ENCODE data around the gene ZMIZ1.

ZMIZ1 gene

DNA sequence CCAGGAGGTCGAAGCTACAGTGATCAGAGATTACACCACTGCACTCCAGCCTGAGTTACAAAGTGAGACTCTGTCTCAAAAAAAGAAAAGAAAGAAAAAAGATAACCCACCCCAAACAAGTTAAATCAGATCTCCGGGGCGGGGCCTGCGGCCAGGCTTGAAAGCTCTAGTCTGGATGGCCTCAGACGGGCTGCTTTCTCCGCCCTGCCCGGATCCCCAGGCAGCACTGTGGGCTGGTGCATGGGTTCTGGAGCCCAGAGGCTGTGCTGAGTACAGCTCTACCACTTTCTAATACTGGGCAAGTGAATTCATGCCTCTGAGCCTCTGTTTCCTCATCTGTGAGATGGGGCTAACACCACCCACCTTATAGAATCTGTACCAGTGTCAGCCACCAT is 83.7 kb downstream of the ZMIZ1 start:
- Histone ChIP-seq H3K4me2 (no peak overlapping the region), H4K20me1 (ENCODE audit: insufficient read depth) (no peaks in the 10 kb centered on the region), H3K27ac (no peak overlapping the region), H3K36me3 (ENCODE audit: insufficient read depth) (no peaks in the 10 kb centered on the region), H3K27me3 (ENCODE audit: insufficient read depth, low read depth) (no peaks in the 10 kb centered on the region), H2AFZ (ENCODE audit: low read depth) (no peak overlapping the region), H3K4me1 (ENCODE audit: low read depth, poor library complexity, severe bottlenecking) (no peaks in the 10 kb centered on the region), H3K79me2 (ENCODE audit: insufficient read depth, low read depth) (no peaks in the 10 kb centered on the region), H3K9ac (no peak overlapping the region), H3K4me3 (IDR thresholded peaks at IDR 0.05; ENCODE audit: insufficient read depth, low read depth, low read length) (no peak overlapping the region)
- no peak for TF ChIP-seq CTCF (conservative IDR thresholded peaks at IDR 0.05; ENCODE audit: low read depth, low read length)

- Histone ChIP-seq H2AFZ (ENCODE audit: low read depth) (no peak overlapping the region), H3K36me3 (ENCODE audit: insufficient read depth) (no peaks in the 10 kb centered on the region), H3K27me3 (ENCODE audit: insufficient read depth, low read depth) (no peaks in the 10 kb centered on the region; the same call in 1 of the 2 replicates), H3K4me1 (ENCODE audit: low read depth, poor library complexity, severe bottlenecking) (no peaks in the 10 kb centered on the region), H4K20me1 (ENCODE audit: insufficient read depth) (no peaks in the 10 kb centered on the region), H3K9ac (no peak overlapping the region), H3K79me2 (ENCODE audit: insufficient read depth, low read depth) (no peaks in the 10 kb centered on the region), H3K27ac (no peak overlapping the region), H3K4me2 (no peak overlapping the region), H3K4me3 (IDR thresholded peaks at IDR 0.05; ENCODE audit: insufficient read depth, low read depth, low read length) (no peak overlapping the region)
- no peak for TF ChIP-seq CTCF (conservative IDR thresholded peaks at IDR 0.05; ENCODE audit: low read depth, low read length)
These were observed 85.0 kb downstream of the ZMIZ1 start for GRCh38 chr10:79153745-79154144.

- Histone ChIP-seq H3K36me3 (ENCODE audit: insufficient read depth) (no peaks in the 10 kb centered on the region), H3K27me3 (ENCODE audit: insufficient read depth, low read depth) (no peaks in the 10 kb centered on the region; the same call in 1 of the 2 replicates), H3K4me1 (ENCODE audit: low read depth, poor library complexity, severe bottlenecking) (no peaks in the 10 kb centered on the region), H4K20me1 (ENCODE audit: insufficient read depth) (no peaks in the 10 kb centered on the region), H2AFZ (ENCODE audit: low read depth) (no peak overlapping the region), H3K4me2 (no peak overlapping the region), H3K27ac (no peak overlapping the region), H3K4me3 (IDR thresholded peaks at IDR 0.05; ENCODE audit: insufficient read depth, low read depth, low read length) (no peak overlapping the region), H3K9ac (no peak overlapping the region), H3K79me2 (ENCODE audit: insufficient read depth, low read depth) (no peaks in the 10 kb centered on the region)
- TF ChIP-seq CTCF (conservative IDR thresholded peaks at IDR 0.05; ENCODE audit: low read depth, low read length), result no peak
These were observed 86.7 kb downstream of the ZMIZ1 start for GRCh38 chr10:79155301-79156081.

GRCh38 chr10:79156334-79157274 is 87.8 kb downstream of the ZMIZ1 start:
- Histone ChIP-seq H2AFZ (ENCODE audit: low read depth) (no peak overlapping the region), H4K20me1 (ENCODE audit: insufficient read depth) (no peaks in the 10 kb centered on the region), H3K79me2 (ENCODE audit: insufficient read depth, low read depth) (no peaks in the 10 kb centered on the region), H3K4me2 (no peak overlapping the region), H3K4me1 (ENCODE audit: low read depth, poor library complexity, severe bottlenecking) (no peaks in the 10 kb centered on the region), H3K4me3 (IDR thresholded peaks at IDR 0.05; ENCODE audit: insufficient read depth, low read depth, low read length) (no peak overlapping the region), H3K27me3 (ENCODE audit: insufficient read depth, low read depth) (no peaks in the 10 kb centered on the region; the same call in 1 of the 2 replicates), H3K36me3 (ENCODE audit: insufficient read depth) (no peaks in the 10 kb centered on the region), H3K27ac (no peak overlapping the region), H3K9ac (no peak overlapping the region)
- no peak for TF ChIP-seq CTCF (conservative IDR thresholded peaks at IDR 0.05; ENCODE audit: low read depth, low read length)

Measured in KMS-11 (cell line).